Measurements from ENCODE around the gene MUSK.

Gene MUSK

DNA sequence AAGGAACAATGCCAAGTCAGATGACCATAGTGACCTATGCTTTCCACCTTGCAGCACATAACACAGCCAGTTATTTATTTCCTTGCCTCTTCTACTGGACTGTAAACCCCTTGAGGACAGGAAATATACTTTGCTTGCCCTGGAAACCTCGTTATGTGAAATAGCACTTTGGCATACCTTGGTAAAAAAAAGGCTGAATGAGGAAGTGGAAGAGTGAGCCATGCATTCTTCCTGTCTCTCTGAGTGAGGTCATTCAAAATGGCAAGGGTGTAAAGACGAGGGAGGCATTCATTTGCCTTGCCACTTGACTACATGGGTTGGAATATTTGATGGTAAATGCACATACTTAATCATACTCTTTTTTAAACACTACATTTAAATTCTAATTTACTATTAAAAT is 46.2 kb upstream of the MUSK start:
- no peak overlapping the region for H3K27ac ChIP-seq (ENCODE audit: low read depth, low read length, poor library complexity, severe bottlenecking)

DNA sequence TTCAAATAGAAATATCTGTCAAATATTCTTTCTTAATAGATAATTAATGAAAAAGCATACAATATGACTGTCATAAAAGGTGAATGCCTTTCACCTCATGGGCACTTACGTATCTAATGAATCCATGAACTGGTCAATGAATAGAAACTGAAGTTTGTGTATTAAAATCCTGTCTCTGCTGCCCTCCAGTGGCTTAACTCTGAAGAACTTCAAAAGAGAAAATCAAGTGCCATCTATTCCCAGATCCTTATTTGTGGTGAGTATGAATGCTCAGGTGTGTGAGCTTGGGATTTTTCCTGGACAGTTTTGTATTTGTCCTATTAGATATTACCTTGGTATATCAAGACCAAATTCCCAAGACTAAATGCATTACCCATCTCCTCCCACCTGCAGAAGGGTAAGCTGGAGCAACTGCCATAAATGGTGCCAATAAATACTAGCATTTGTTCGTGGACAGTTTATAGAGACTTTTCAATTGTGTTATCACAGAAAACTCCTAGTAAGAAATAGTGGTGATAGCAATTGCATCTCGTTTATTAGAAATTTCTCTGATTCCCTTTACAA is 45.0 kb upstream of the MUSK start:
- no peaks in the 10 kb centered on the region for H3K36me3 ChIP-seq (ENCODE audit: insufficient read depth, low read length)
- H3F3A ChIP-seq (ENCODE audit: insufficient read depth, low read length) = no peaks in the 10 kb centered on the region
- H3K9me2 ChIP-seq (ENCODE audit: low read depth, low read length) = no peaks in the 10 kb centered on the region

More for the DNA sequence above, 46.2 kb upstream of the MUSK start:
- no peak for TF ChIP-seq CTCF (IDR thresholded peaks at IDR 0.05; ENCODE audit: low read length)
- no peak for TF ChIP-seq EZH2 (IDR thresholded peaks at IDR 0.05; ENCODE audit: borderline replicate concordance, low read length)
- Histone ChIP-seq H3K79me2 (ENCODE audit: insufficient read depth, low read length) (no peaks in the 10 kb centered on the region), H3K9me2 (ENCODE audit: low read depth, low read length) (no peaks in the 10 kb centered on the region), H3K4me1 (ENCODE audit: insufficient read depth, low read length, severe bottlenecking) (no peaks in the 10 kb centered on the region), H3K4me2 (ENCODE audit: low read length) (no peak overlapping the region), H3K9me3 (ENCODE audit: low read length) (no peaks in the 10 kb centered on the region), H3K36me3 (ENCODE audit: insufficient read depth, low read length) (no peaks in the 10 kb centered on the region), H3K4me3 (ENCODE audit: low read depth, low read length, poor library complexity, severe bottlenecking) (no peak overlapping the region), H3F3A (ENCODE audit: insufficient read depth, low read length) (no peaks in the 10 kb centered on the region), H3K27me3 (ENCODE audit: insufficient read depth, low read length) (no peaks in the 10 kb centered on the region), H2AFZ (ENCODE audit: low read length) (no peak overlapping the region), H3K9ac (ENCODE audit: low read length) (no peak overlapping the region), H4K20me1 (ENCODE audit: insufficient read depth, low read length) (no peaks in the 10 kb centered on the region)

GRCh38 chr9:110626101-110626829 is 42.3 kb upstream of the MUSK start:
- Histone ChIP-seq H2AFZ (ENCODE audit: low read length) (no peak overlapping the region), H3F3A (ENCODE audit: insufficient read depth, low read length) (no peaks in the 10 kb centered on the region), H3K4me3 (ENCODE audit: low read depth, low read length, poor library complexity, severe bottlenecking) (no peak overlapping the region), H3K4me1 (ENCODE audit: insufficient read depth, low read length, severe bottlenecking) (no peaks in the 10 kb centered on the region), H3K27ac (ENCODE audit: low read depth, low read length, poor library complexity, severe bottlenecking) (no peak overlapping the region), H3K9me3 (ENCODE audit: low read length) (no peaks in the 10 kb centered on the region), H3K9ac (ENCODE audit: low read length) (no peak overlapping the region), H3K9me2 (ENCODE audit: low read depth, low read length) (no peaks in the 10 kb centered on the region), H3K79me2 (ENCODE audit: insufficient read depth, low read length) (no peaks in the 10 kb centered on the region), H3K36me3 (ENCODE audit: insufficient read depth, low read length) (no peaks in the 10 kb centered on the region), H4K20me1 (ENCODE audit: insufficient read depth, low read length) (no peaks in the 10 kb centered on the region), H3K4me2 (ENCODE audit: low read length) (no peak overlapping the region), H3K27me3 (ENCODE audit: insufficient read depth, low read length) (no peaks in the 10 kb centered on the region)
- no peak for TF ChIP-seq EZH2 (IDR thresholded peaks at IDR 0.05; ENCODE audit: borderline replicate concordance, low read length)
- TF ChIP-seq CTCF (IDR thresholded peaks at IDR 0.05; ENCODE audit: low read length) = no peak

More for the DNA sequence above, 45.0 kb upstream of the MUSK start:
- TF ChIP-seq EZH2 (IDR thresholded peaks at IDR 0.05; ENCODE audit: borderline replicate concordance, low read length) = no peak
- TF ChIP-seq CTCF (IDR thresholded peaks at IDR 0.05; ENCODE audit: low read length) = peak; percentile 62
- Histone ChIP-seq H3K4me3 (ENCODE audit: low read depth, low read length, poor library complexity, severe bottlenecking) (no peak overlapping the region), H3K79me2 (ENCODE audit: insufficient read depth, low read length) (no peaks in the 10 kb centered on the region), H3K27me3 (ENCODE audit: insufficient read depth, low read length) (no peaks in the 10 kb centered on the region), H4K20me1 (ENCODE audit: insufficient read depth, low read length) (no peaks in the 10 kb centered on the region), H3K27ac (ENCODE audit: low read depth, low read length, poor library complexity, severe bottlenecking) (no peak overlapping the region), H3K4me1 (ENCODE audit: insufficient read depth, low read length, severe bottlenecking) (no peaks in the 10 kb centered on the region), H3K4me2 (ENCODE audit: low read length) (no peak overlapping the region), H3K9ac (ENCODE audit: low read length) (no peak overlapping the region), H2AFZ (ENCODE audit: low read length) (no peak overlapping the region), H3K9me3 (ENCODE audit: low read length) (no peaks in the 10 kb centered on the region)

Data from OCI-LY1 (cell line).